Measurements from ENCODE around the gene FOXN3. TPM values are rescaled to one million over a fixed set of nuclear protein-coding genes. Genes with fewer than 3 reads are reported as not detected.

FOXN3 gene
- total RNA-seq, 2 donors from 2014 or later, result 42.3 to 61.6 TPM

DNA sequence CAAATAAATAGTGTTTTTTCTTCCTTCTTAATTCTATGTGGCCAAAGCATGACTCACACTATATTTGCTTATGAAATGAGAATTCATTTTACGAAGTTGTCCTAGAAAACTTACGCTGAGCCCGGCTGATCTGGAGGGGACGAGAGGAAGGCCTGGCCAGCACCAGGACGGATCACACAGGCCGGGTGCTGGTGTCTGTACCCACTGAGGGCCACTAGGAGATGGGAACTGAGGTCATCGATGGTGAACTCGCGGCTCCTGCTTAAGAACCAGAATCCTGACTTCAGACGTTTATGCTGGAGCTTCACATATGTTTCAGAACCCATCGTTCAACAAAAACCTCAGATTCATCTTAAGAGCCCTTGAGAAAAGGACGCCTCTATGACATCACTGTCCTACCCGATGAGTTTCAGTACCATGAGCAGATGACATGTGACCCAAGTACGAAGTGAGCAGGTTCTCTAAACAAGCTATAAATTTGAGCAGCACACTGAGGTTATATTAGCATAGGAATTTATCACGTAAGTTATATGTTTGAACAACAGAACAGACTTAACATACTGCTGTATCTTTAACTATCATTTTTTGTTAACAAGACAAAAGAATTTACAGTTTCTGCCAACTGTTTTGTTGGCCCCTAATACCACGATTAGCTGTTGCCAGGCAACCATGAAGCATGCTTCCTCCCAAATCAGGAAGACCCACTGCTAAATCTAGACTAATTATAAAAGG lies 111.9 kb downstream of the FOXN3 start:
- WGBS, 2 donors, result 66 to 69% methylated on average over 16 of the region's 16 CpGs
- DNase-seq, result peak in 2 of 4 donors; percentile 30 to 35
- ATAC-seq, result peak; percentile 39
- no peaks in the 10 kb centered on the region for H3K9me3 ChIP-seq
- peak overlapping the region in 3 of 4 donors; percentile 21 to 68 (median 37) for H3K27ac ChIP-seq
- H3K4me3 ChIP-seq, result no peak overlapping the region
- no peaks in the 10 kb centered on the region for H3K27me3 ChIP-seq
- intact Hi-C loops (cut with DNase I), result no loop called here
- H3K4me1 ChIP-seq, result peaks cover 19% of the 10 kb centered on the region
- H3K36me3 ChIP-seq (replicated peaks in 1 of 2; ENCODE audit: insufficient read depth in 1 of 2, low read depth in 2 of 2), result no peaks in the 10 kb centered on the region
- TF ChIP-seq CTCF (IDR thresholded peaks at IDR 0.05) (no peak), POLR2A (IDR thresholded peaks at IDR 0.05) (no peak)

DNA sequence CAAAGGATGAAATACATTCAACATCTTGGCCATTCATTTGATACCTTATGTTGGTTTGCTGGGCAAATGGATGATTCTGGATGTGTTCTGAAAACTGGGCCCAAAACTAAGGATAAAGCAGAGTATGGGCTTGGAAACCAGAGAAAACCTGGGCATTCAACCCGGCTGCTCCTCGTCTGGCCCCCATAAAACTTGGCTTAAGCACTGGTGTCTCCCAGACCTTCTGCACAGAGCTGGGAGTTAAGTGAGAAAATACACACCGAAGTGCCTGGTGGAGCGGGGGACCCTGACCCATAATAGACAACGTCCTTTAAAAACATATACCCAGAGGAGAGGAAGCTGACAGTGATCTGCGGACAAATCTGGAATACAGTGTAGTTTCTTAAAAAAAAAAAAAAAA lies 112.5 kb downstream of the FOXN3 start:
- H3K36me3 ChIP-seq (replicated peaks in 1 of 2; ENCODE audit: insufficient read depth in 1 of 2, low read depth in 2 of 2), result no peaks in the 10 kb centered on the region
- no peak for TF ChIP-seq CTCF (IDR thresholded peaks at IDR 0.05)
- TF ChIP-seq POLR2A (IDR thresholded peaks at IDR 0.05), result no peak
- DNase-seq (no peak), ATAC-seq (no peak)
- H3K27me3 ChIP-seq, result no peaks in the 10 kb centered on the region
- no peak overlapping the region for H3K4me3 ChIP-seq
- H3K9me3 ChIP-seq, result no peaks in the 10 kb centered on the region
- H3K4me1 ChIP-seq, result peaks cover 19% of the 10 kb centered on the region
- WGBS, 2 donors, result 87 to 92% methylated on average over 6 of the region's 6 CpGs
- intact Hi-C loops (cut with DNase I), result no loop called here
- H3K27ac ChIP-seq, result peak overlapping the region in 3 of 4 donors; percentile 20 to 68 (median 37)

DNA sequence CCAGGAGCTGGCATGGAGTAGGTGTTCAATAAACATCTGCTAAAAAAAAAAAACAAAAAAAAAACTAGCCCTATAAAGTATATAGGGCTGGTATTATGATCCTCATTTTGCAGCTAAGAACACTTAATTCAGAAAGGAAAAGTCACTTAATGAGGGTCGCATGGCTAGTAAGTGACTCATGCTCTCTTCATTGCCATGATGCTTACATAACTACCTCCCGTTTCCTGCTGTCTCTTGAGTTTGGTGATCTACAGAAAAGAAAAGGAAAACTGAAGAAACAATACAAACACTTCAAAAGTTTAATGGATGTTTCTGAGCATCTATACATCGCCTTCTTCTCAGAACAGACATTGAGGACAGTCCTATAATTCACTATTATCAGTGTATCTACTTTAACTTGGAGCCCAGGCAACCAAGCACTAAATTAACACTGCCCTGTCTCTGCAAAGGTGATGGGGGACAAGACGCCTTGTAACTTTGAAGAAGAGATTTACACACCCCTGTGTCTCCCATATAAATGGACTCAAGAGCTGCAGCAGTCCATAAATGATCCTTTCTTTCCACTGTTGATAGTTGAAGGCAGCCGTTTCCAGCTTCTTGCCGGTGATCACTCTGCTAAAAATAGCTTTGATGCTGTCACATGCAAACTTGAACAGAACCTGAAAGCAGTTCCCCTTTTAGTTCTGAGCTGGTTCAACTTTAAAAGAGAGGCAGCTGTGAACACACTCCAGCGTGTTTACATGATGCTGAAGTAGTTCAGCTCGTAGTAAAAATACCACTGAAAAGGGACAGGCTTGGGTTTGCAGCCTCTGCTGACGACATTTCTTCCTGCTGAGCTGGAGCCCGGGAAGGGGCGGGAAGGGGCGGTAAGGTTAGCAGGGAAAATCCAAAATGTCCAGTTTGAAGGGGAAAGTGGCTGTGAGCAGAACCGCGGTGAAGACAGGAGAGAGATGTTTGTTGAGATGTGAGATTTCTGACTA lies 113.3 kb downstream of the FOXN3 start:
- Histone ChIP-seq H3K27ac (peak overlapping the region in 3 of 4 donors; percentile 20 to 68 (median 37)), H3K27me3 (no peaks in the 10 kb centered on the region), H3K4me3 (no peak overlapping the region), H3K36me3 (replicated peaks in 1 of 2; ENCODE audit: insufficient read depth in 1 of 2, low read depth in 2 of 2) (no peaks in the 10 kb centered on the region), H3K9me3 (no peaks in the 10 kb centered on the region), H3K4me1 (peaks cover 19% of the 10 kb centered on the region)
- WGBS, 2 donors, result 41 to 48% methylated on average over 14 of the region's 14 CpGs
- DNase-seq (peak in 3 of 4 donors; percentile 28 to 55 (median 29)), ATAC-seq (peak; percentile 58)
- peak in 1 of 3 donors; percentile 22 for TF ChIP-seq POLR2A (IDR thresholded peaks at IDR 0.05)
- no peak for TF ChIP-seq CTCF (IDR thresholded peaks at IDR 0.05)
- intact Hi-C loops (cut with DNase I), result no loop called here

GRCh38 chr14:89302396-89302950 lies 114.6 kb downstream of the FOXN3 start:
- Histone ChIP-seq H3K4me1 (peaks cover 19% of the 10 kb centered on the region), H3K36me3 (replicated peaks in 1 of 2; ENCODE audit: insufficient read depth in 1 of 2, low read depth in 2 of 2) (no peaks in the 10 kb centered on the region), H3K27me3 (no peaks in the 10 kb centered on the region), H3K27ac (no peak overlapping the region), H3K9me3 (no peaks in the 10 kb centered on the region), H3K4me3 (no peak overlapping the region)
- WGBS, 2 donors, result 90 to 95% methylated on average over 7 of the region's 7 CpGs
- intact Hi-C loops (cut with DNase I), result no loop called here
- ATAC-seq, result no peak
- TF ChIP-seq CTCF (IDR thresholded peaks at IDR 0.05), result no peak
- no peak for TF ChIP-seq POLR2A (IDR thresholded peaks at IDR 0.05)
- DNase-seq, result no peak
